Large intestine (tissue), 3 donors: ENCODE data around the gene SLIRP. TPM values are rescaled to one million over a fixed set of nuclear protein-coding genes. Genes with fewer than 3 reads are reported as not detected.

ENCODE experiments used
- DNase-seq, 2 donors: peaks; one replicate each; pipeline versions ENCODE4 v3.0.0 to v3.0.0-alpha.2; 2013
- H3K27ac ChIP-seq: one replicate; pipeline ENCODE4 v1.5.1; 2013; ENCODE audit warnings: low read length
- H3K27me3 ChIP-seq: 2 replicates; pipeline ENCODE4 v1.6.1; 2013; ENCODE audit warnings: low read length; ENCODE audit not compliant: control insufficient read depth, insufficient read depth
- H3K36me3 ChIP-seq: 2 replicates; pipeline ENCODE4 v1.6.1; 2013; ENCODE audit warnings: low read length; ENCODE audit not compliant: control insufficient read depth, insufficient read depth
- H3K4me1 ChIP-seq: one replicate; pipeline ENCODE4 v1.6.1; 2013; ENCODE audit warnings: low read length; ENCODE audit not compliant: control insufficient read depth, insufficient read depth
- H3K4me3 ChIP-seq: one replicate; pipeline ENCODE4 v1.5.1; 2013; ENCODE audit warnings: low read length
- H3K9me3 ChIP-seq: one replicate; pipeline ENCODE4 v1.6.1; 2013; ENCODE audit warnings: mild to moderate bottlenecking, low read depth, low read length, moderate library complexity; ENCODE audit not compliant: control insufficient read depth
- WGBS: methylation state at CpG from one replicate; pipeline ENCODE4 v1.1.5; 2013; ENCODE audit warnings: low lambda C conversion rate; ENCODE audit not compliant: insufficient coverage; 5-methylcytosine and 5-hydroxymethylcytosine counted together
- polyA plus RNA-seq: library from polyadenylated mRNA; unstranded; fragments of 120-200 nt; gene quantifications from one replicate; pipeline ENCODE4 v1.2.1, GENCODE V29; 2013

Gene SLIRP
- polyA plus RNA-seq, 1 donor: 115 TPM

DNA sequence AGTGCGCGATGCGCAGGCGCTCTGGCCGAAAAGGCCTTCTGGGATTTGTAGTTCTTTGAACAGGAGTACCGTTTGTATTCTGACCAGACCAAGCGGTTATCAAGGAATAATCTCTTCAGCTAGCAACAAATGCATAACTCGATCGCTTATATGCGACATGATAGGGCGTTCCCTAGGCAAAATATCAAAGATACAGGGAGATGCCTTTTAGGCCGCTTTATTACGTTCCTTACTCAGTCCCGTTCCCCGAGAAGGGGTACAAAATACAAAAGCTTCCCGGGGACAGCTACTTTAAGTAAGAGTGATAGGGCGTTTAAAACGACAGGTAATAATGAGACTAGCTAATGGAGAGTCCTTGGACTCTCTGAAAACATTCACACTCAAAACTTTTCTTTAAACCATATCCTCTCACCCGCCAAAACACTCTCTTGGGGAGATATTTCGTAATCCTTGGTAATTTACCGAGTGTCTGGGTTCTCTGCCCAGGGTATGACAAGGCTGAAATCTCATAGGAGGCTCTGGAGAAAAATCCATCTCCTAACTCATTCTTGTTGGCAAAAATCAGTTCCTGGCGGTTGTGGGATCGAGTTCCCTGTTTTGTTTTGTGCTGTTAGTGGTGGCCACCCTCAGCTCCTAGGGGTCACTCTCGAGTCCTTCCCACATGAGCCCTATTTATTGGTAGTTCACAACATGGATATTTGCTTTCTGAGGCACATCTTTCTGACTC, 53.5 kb downstream of the SLIRP start:
- peak in 1 of 2 donors; percentile 4 for DNase-seq
- H3K4me3 ChIP-seq: peak overlapping the region; percentile 94
- peaks cover 8% of the 10 kb centered on the region for H3K36me3 ChIP-seq
- no peaks in the 10 kb centered on the region for H3K9me3 ChIP-seq
- no peaks in the 10 kb centered on the region for H3K27me3 ChIP-seq
- H3K4me1 ChIP-seq: peaks cover 6% of the 10 kb centered on the region
- 0% methylated on average over 1 of the region's 24 CpGs for WGBS
- peak overlapping the region; percentile 3 for H3K27ac ChIP-seq

DNA sequence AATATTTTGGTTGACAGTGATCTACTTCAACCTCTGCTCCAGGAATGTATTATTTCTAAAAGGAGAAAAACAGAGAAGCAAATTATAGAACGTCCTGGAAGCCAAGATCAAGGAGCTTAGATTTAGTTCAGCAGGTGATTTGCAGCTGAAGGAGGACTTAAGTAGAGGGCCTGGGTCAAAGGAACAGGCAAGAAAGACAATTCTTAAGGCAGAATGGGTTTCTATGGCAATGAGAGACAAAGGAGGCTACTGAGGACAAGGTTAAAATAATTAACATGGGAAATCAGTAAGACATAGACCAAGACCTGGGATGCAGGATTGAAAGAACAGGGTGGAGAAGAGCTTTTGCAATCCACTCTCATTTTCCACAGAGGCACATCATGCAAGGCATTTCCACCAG, 55.4 kb downstream of the SLIRP start:
- Histone ChIP-seq H3K9me3 (no peaks in the 10 kb centered on the region), H3K4me1 (peaks cover 6% of the 10 kb centered on the region)

DNA sequence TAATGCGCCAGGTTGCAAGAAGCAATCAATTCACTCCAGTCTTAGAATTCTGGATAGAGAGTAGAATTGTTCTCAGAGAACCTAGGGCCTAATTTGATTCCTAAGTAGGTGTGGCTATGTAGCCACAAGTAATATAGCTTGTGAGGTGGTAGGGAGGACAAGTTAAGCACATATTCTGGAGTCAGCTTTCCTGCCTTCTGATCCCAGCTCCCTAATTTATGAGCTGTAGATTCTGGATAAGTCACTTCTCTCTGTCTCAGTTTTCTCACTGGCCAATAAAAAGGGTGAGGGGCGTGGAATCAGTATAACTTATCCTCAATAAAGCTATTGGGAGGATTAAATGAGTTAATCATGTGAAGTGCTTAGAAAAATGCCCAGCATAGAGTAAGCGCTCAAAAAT, 56.1 kb downstream of the SLIRP start:
- Histone ChIP-seq H3K27ac (no peak overlapping the region), H3K4me3 (no peak overlapping the region), H3K36me3 (no peaks in the 10 kb centered on the region), H3K9me3 (no peaks in the 10 kb centered on the region), H3K27me3 (no peaks in the 10 kb centered on the region), H3K4me1 (peaks cover 6% of the 10 kb centered on the region)
- no CpG with 5 or more reads among the region's 3 CpGs for WGBS
- no peak for DNase-seq

More for the DNA sequence above, 55.4 kb downstream of the SLIRP start:
- no peak overlapping the region for H3K27ac ChIP-seq
- no CpG with 5 or more reads among the region's 1 CpG for WGBS
- no peak for DNase-seq
- peaks cover 2% of the 10 kb centered on the region for H3K36me3 ChIP-seq
- H3K27me3 ChIP-seq: no peaks in the 10 kb centered on the region
- H3K4me3 ChIP-seq: no peak overlapping the region

Other genes with a start within 250 kb of the SLIRP start
- gene ISM2, start 209.3 kb upstream of the SLIRP start, polyA plus RNA-seq: 0.07 TPM
- gene SPTLC2, start 91.5 kb upstream of the SLIRP start, polyA plus RNA-seq: 17.4 TPM
- gene ALKBH1, start 80 bp upstream of the SLIRP start, polyA plus RNA-seq: 11.9 TPM
- 65.3 TPM for gene SNW1, start 53.1 kb downstream of the SLIRP start, polyA plus RNA-seq
- 8.5 TPM for gene ADCK1, start 92.0 kb downstream of the SLIRP start, polyA plus RNA-seq